Embryonic facial prominence (tissue), 1 donor: ENCODE measurements around the gene CDHR1.

Source experiments
- DNase-seq: peaks from one replicate; pipeline ENCODE4 v3.0.0-alpha.2; 2016; ENCODE audit errors: extremely low spot score

CDHR1 gene

GRCh38 chr10:84230359-84230758 is 36.0 kb downstream of the CDHR1 start:
- no peak for DNase-seq

GRCh38 chr10:84232376-84232775 is 38.0 kb downstream of the CDHR1 start:
- DNase-seq = no peak

GRCh38 chr10:84233940-84234339 is 39.6 kb downstream of the CDHR1 start:
- DNase-seq = no peak

- no peak for DNase-seq
These were observed 40.1 kb downstream of the CDHR1 start for GRCh38 chr10:84234479-84234878.

GRCh38 chr10:84235096-84235495 is 40.8 kb downstream of the CDHR1 start:
- DNase-seq = no peak

GRCh38 chr10:84236807-84237198 is 42.5 kb downstream of the CDHR1 start:
- DNase-seq = no peak

- DNase-seq = no peak
These were observed 43.1 kb downstream of the CDHR1 start for GRCh38 chr10:84237199-84238051.

- no peak for DNase-seq
These were observed 44.6 kb downstream of the CDHR1 start for GRCh38 chr10:84238909-84239308.

GRCh38 chr10:84241185-84241790 is 47.0 kb downstream of the CDHR1 start, which contains the start of gene LRIT1:
Gene LRIT1, minus strand, starts transcription at chr10:84241546. Its CDS starts 107 bp downstream, at chr10:84241439.
- DNase-seq = no peak

GRCh38 chr10:84243759-84244158 is 49.4 kb downstream of the CDHR1 start:
- DNase-seq = no peak

- DNase-seq = no peak
These were observed 50.4 kb downstream of the CDHR1 start, which contains the start of gene RGR for GRCh38 chr10:84244651-84245270. Gene RGR, plus strand, starts transcription at chr10:84245053. Its CDS starts 38 bp downstream, at chr10:84245091.

- DNase-seq = no peak
These were observed 53.2 kb downstream of the CDHR1 start for GRCh38 chr10:84247496-84247895.

GRCh38 chr10:84248794-84249193 is 54.5 kb downstream of the CDHR1 start:
- no peak for DNase-seq

GRCh38 chr10:84254552-84255478 is 60.5 kb downstream of the CDHR1 start:
- DNase-seq = no peak

GRCh38 chr10:84256510-84257342 is 62.4 kb downstream of the CDHR1 start:
- DNase-seq = no peak

- DNase-seq = no peak
These were observed 63.1 kb downstream of the CDHR1 start for GRCh38 chr10:84257343-84258020.

- DNase-seq = no peak
These were observed 63.8 kb downstream of the CDHR1 start for GRCh38 chr10:84258034-84258695.

- no peak for DNase-seq
These were observed 67.0 kb downstream of the CDHR1 start for GRCh38 chr10:84261236-84261915.
